ENCODE measurements around the gene MINDY4B. TPM values are rescaled to one million over a fixed set of nuclear protein-coding genes. Genes with fewer than 3 reads are reported as not detected.
A peak's percentile ranks its signal among the peaks of the same experiment; 100 is the strongest.
"Not testable (repeated sequence)": the region's sequence is repeated elsewhere in the genome, so short reads cannot be mapped to it uniquely, and the experiment has no call there.

The MINDY4B gene
- total RNA-seq, 2 experiments from 2014 or later: not detected

DNA sequence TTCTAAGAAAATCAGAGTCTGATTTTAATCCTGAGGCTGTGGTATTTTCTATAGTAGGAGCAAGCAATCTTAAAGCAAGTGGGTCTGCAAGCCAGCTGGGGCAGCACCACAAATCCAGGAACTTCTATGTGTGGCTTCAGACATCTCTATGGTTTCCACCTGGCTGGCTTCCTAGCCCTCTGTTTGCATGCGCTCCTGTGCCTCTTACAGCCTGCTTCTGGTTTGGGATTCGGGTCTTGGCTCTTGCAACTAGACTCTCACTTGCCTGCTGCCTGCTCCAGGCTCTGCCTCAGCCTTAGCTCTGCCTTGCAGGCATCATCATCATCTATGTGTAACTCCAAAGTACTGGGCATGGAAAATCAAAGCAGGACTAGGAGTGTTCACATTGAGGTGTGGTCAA lies 43.4 kb downstream of the MINDY4B start:
- Mint-ChIP-seq H3K4me3 (no peak overlapping the region), H3K9me3 (ENCODE audit: low read depth) (no peaks in the 10 kb centered on the region), H3K27me3 (peaks cover 28% of the 10 kb centered on the region), H3K36me3 (no peaks in the 10 kb centered on the region), H3K27ac (no peak overlapping the region), H3K4me1 (peaks cover 8% of the 10 kb centered on the region)
- CTCF ChIA-PET: interaction anchor here (1.3 kb wide), 1 partner anchor 74 kb away, joined by 6 read pairs; no protein-coding TSS in a partner anchor
- no peak for DNase-seq
- ATAC-seq: no peak

GRCh38 chr3:150857936-150858335 lies 47.3 kb downstream of the MINDY4B start:
- CTCF ChIA-PET; H3K9me3 Mint-ChIP-seq (ENCODE audit: low read depth); ATAC-seq; H3K4me1 Mint-ChIP-seq; H3K27ac Mint-ChIP-seq; DNase-seq; H3K36me3 Mint-ChIP-seq; H3K4me3 Mint-ChIP-seq: not testable (repeated sequence)
- peaks cover 22% of the 10 kb centered on the region for H3K27me3 Mint-ChIP-seq

DNA sequence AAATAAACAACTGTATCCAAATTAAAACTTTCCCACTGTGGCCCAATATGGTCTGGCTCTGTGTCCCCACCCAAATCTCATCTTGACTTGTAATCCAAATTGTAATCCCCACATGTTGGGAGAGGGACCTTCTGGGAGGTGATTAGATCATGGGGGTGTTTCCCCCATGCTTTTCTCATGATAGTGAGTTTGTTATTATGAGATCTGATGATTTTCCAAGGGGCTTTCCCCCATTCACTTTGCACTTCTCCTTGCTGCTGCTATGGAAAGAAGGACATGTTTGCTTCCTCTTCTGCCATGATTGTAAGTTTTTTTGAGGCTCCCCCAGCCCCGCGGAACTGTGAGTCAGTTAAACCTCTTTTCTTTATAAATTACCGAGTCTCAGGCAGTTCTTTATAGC lies 55.0 kb downstream of the MINDY4B start:
- Mint-ChIP-seq H3K27me3 (peaks cover 14% of the 10 kb centered on the region), H3K4me1 (no peaks in the 10 kb centered on the region), H3K36me3 (peaks cover 1% of the 10 kb centered on the region), H3K9me3 (ENCODE audit: low read depth) (peaks cover 2% of the 10 kb centered on the region), H3K27ac (no peak overlapping the region), H3K4me3 (no peak overlapping the region)
- CTCF ChIA-PET: no interaction called here
- ATAC-seq (no peak), DNase-seq (no peak)

GRCh38 chr3:150848864-150849263 lies 56.4 kb downstream of the MINDY4B start:
- peaks cover 2% of the 10 kb centered on the region for H3K9me3 Mint-ChIP-seq (ENCODE audit: low read depth)
- H3K27me3 Mint-ChIP-seq: peaks cover 13% of the 10 kb centered on the region
- no peak overlapping the region for H3K27ac Mint-ChIP-seq
- no peak overlapping the region for H3K4me3 Mint-ChIP-seq
- H3K36me3 Mint-ChIP-seq: peaks cover 1% of the 10 kb centered on the region
- no peak for DNase-seq
- no peak for ATAC-seq
- CTCF ChIA-PET: interaction anchor here (1.9 kb wide), 1 partner anchor 127 kb away, joined by 3 read pairs; no protein-coding TSS in a partner anchor
- peaks cover 2% of the 10 kb centered on the region for H3K4me1 Mint-ChIP-seq

DNA sequence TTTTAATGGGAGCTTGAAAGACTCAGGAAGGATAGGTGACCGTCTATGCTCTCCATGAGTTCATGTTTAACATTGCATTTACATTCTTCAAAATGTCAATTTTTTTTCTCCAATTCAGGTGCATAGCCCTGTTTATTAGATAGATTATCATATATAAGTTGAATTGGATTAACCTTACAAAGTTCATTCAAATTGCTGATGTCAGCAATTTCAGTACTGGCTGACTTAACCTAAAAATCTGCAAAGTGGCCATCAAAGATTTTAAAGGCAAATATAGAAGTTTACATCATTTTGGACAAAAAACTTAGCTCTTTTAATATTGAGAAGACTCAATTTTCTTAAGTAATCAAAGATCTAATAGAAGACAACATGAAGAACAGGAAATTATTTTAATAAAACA lies 57.8 kb downstream of the MINDY4B start:
- no peak overlapping the region for H3K4me3 Mint-ChIP-seq
- DNase-seq: no peak
- CTCF ChIA-PET: interaction anchor here (1.6 to 1.9 kb wide), 2 partner anchors 56 to 126 kb away, joined by 3 to 4 read pairs; no protein-coding TSS in a partner anchor
- no peak overlapping the region for H3K27ac Mint-ChIP-seq
- ATAC-seq: no peak
- peaks cover 2% of the 10 kb centered on the region for H3K9me3 Mint-ChIP-seq (ENCODE audit: low read depth)
- peaks cover 23% of the 10 kb centered on the region for H3K27me3 Mint-ChIP-seq
- H3K36me3 Mint-ChIP-seq: peaks cover 1% of the 10 kb centered on the region
- H3K4me1 Mint-ChIP-seq: peaks cover 2% of the 10 kb centered on the region

- Mint-ChIP-seq H3K27me3 (peaks cover 28% of the 10 kb centered on the region), H3K27ac (no peak overlapping the region), H3K4me1 (peaks cover 2% of the 10 kb centered on the region), H3K9me3 (ENCODE audit: low read depth) (no peaks in the 10 kb centered on the region), H3K36me3 (no peaks in the 10 kb centered on the region), H3K4me3 (no peak overlapping the region)
- ATAC-seq (no peak), DNase-seq (no peak)
- CTCF ChIA-PET: interaction anchor here (0.6 kb wide), 1 partner anchor 8 kb away, joined by 3 read pairs; no protein-coding TSS in a partner anchor
These were observed 60.8 kb downstream of the MINDY4B start for GRCh38 chr3:150844484-150844883.

DNA sequence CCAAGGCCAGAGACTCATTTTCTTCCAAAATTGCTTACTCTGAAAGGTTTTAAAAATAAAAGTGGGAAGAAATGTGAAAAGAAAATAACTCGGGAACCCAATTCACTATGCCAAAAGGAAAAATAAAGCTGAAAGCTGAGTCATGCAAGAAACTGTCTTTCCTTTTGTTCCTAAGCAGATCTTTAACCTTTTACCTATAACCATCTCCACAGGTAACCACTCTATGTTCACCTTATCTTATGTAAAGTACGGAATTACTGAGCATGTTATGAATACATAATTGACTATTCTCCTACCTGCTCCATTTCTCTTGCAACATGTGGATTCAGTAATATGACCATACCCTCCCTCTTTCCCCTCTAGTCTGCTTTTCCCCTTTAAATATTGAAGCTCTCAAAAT lies 62.0 kb downstream of the MINDY4B start:
- H3K4me1 Mint-ChIP-seq: peaks cover 2% of the 10 kb centered on the region
- no peak for DNase-seq
- H3K36me3 Mint-ChIP-seq: no peaks in the 10 kb centered on the region
- H3K27me3 Mint-ChIP-seq: peaks cover 39% of the 10 kb centered on the region
- no peak overlapping the region for H3K4me3 Mint-ChIP-seq
- H3K27ac Mint-ChIP-seq: no peak overlapping the region
- CTCF ChIA-PET: no interaction called here
- no peaks in the 10 kb centered on the region for H3K9me3 Mint-ChIP-seq (ENCODE audit: low read depth)
- ATAC-seq: no peak

DNA sequence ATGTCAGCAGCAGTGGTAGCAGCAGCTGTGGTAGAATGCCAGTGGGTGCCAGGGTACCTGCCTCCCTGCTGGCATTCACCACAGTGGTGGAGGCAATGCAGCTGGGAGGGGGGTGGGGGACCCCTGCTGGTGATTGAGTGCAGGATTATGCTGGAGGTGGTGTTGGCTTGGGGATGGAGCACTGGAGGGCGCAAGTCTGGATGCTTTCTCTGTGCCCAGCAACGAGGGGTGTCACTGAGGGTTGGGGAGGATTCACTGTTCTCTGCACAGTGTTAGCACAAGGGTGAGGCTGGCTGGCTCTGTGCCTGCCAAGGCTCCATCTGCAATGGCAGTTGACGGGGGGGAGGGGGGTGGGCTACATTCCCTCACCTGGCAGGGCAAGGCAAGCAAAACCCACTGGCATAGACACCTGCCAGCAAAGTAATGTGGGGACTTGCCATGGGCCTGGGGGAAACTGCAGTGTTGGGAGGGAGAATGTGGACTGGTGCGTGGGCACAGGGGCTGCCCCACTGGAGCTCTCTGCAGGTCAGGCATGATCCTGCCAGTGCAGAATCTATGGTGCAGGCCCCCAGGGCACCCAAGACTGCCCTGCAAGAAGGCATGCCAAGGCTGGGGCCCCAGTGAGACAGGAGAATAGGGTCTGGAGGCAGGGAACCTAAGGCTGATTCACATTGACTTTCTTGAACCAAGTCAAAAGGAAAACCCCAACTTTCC lies 64.3 kb downstream of the MINDY4B start:
- CTCF ChIA-PET: no interaction called here
- H3K4me3 Mint-ChIP-seq: no peak overlapping the region
- H3K27me3 Mint-ChIP-seq: peaks cover 52% of the 10 kb centered on the region
- DNase-seq: no peak
- no peak for ATAC-seq
- no peaks in the 10 kb centered on the region for H3K9me3 Mint-ChIP-seq (ENCODE audit: low read depth)
- no peaks in the 10 kb centered on the region for H3K36me3 Mint-ChIP-seq
- peaks cover 2% of the 10 kb centered on the region for H3K4me1 Mint-ChIP-seq
- no peak overlapping the region for H3K27ac Mint-ChIP-seq

GRCh38 chr3:150830745-150831144 lies 74.5 kb downstream of the MINDY4B start:
- Mint-ChIP-seq H3K4me1 (peaks cover 2% of the 10 kb centered on the region), H3K27ac (no peak overlapping the region)

GRCh38 chr3:150830094-150830681 lies 75.1 kb downstream of the MINDY4B start:
- H3K4me1 Mint-ChIP-seq: peaks cover 2% of the 10 kb centered on the region
- peaks cover 11% of the 10 kb centered on the region for H3K27me3 Mint-ChIP-seq
- no peaks in the 10 kb centered on the region for H3K9me3 Mint-ChIP-seq (ENCODE audit: low read depth)
- no peak overlapping the region for H3K27ac Mint-ChIP-seq
- DNase-seq (no peak), ATAC-seq (peak; percentile 47)
- H3K36me3 Mint-ChIP-seq: no peaks in the 10 kb centered on the region
- no peak overlapping the region for H3K4me3 Mint-ChIP-seq
- CTCF ChIA-PET: interaction anchor here (0.6 to 2.9 kb wide), 4 partner anchors 42 to 109 kb away, joined by 3 to 8 read pairs (median 4); no protein-coding TSS in a partner anchor

More at GRCh38 chr3:150830745-150831144, 74.5 kb downstream of the MINDY4B start:
- no peaks in the 10 kb centered on the region for H3K36me3 Mint-ChIP-seq
- ATAC-seq: no peak
- DNase-seq: no peak
- no peaks in the 10 kb centered on the region for H3K9me3 Mint-ChIP-seq (ENCODE audit: low read depth)
- CTCF ChIA-PET: interaction anchor here (1.0 to 2.9 kb wide), 3 partner anchors 43 to 109 kb away, joined by 3 to 8 read pairs (median 5); no protein-coding TSS in a partner anchor
- H3K4me3 Mint-ChIP-seq: no peak overlapping the region
- peaks cover 11% of the 10 kb centered on the region for H3K27me3 Mint-ChIP-seq

GRCh38 chr3:150829408-150829807 lies 75.8 kb downstream of the MINDY4B start:
- no peaks in the 10 kb centered on the region for H3K9me3 Mint-ChIP-seq (ENCODE audit: low read depth)
- H3K36me3 Mint-ChIP-seq: no peaks in the 10 kb centered on the region
- CTCF ChIA-PET: interaction anchor here (1.0 kb wide), 1 partner anchor 18 kb away, joined by 3 read pairs; no protein-coding TSS in a partner anchor
- ATAC-seq (no peak), DNase-seq (no peak)
- H3K4me1 Mint-ChIP-seq: peaks cover 2% of the 10 kb centered on the region
- H3K27me3 Mint-ChIP-seq: peaks cover 8% of the 10 kb centered on the region
- H3K27ac Mint-ChIP-seq: no peak overlapping the region
- no peak overlapping the region for H3K4me3 Mint-ChIP-seq

GRCh38 chr3:150828997-150829396 lies 76.2 kb downstream of the MINDY4B start:
- peaks cover 8% of the 10 kb centered on the region for H3K27me3 Mint-ChIP-seq
- ATAC-seq (no peak), DNase-seq (no peak)
- H3K27ac Mint-ChIP-seq: no peak overlapping the region
- H3K4me3 Mint-ChIP-seq: no peak overlapping the region
- H3K36me3 Mint-ChIP-seq: no peaks in the 10 kb centered on the region
- H3K4me1 Mint-ChIP-seq: peaks cover 2% of the 10 kb centered on the region
- H3K9me3 Mint-ChIP-seq (ENCODE audit: low read depth): no peaks in the 10 kb centered on the region
- CTCF ChIA-PET: interaction anchor here (1.0 kb wide), 1 partner anchor 17 kb away, joined by 3 read pairs; no protein-coding TSS in a partner anchor

- no peaks in the 10 kb centered on the region for H3K9me3 Mint-ChIP-seq (ENCODE audit: low read depth)
- H3K27me3 Mint-ChIP-seq: peaks cover 8% of the 10 kb centered on the region
- no peak overlapping the region for H3K27ac Mint-ChIP-seq
- peaks cover 2% of the 10 kb centered on the region for H3K4me1 Mint-ChIP-seq
- DNase-seq (no peak), ATAC-seq (no peak)
- no peaks in the 10 kb centered on the region for H3K36me3 Mint-ChIP-seq
- no peak overlapping the region for H3K4me3 Mint-ChIP-seq
- CTCF ChIA-PET: no interaction called here
These were observed 77.0 kb downstream of the MINDY4B start for GRCh38 chr3:150828261-150828660.
